Spleen (tissue), 13 donors: Measurements from ENCODE around the gene RALY. TPM values are rescaled to one million over a fixed set of nuclear protein-coding genes. Genes with fewer than 3 reads are reported as not detected.

ENCODE experiments used
- DNase-seq: peaks from one replicate; pipeline ENCODE4 v3.0.0-alpha.2; 2020
- H3K27ac ChIP-seq, 8 donors: fragments of 200-600 bp; sonication (generic) in 7 of 8; 1 replicate in 4 of 8; 2 replicates in 4 of 8; pipeline versions ENCODE4 v1.5.0 to v1.8.0; 2016 to 2021; ENCODE audit warnings: inconsistent platforms in 4 of 8, mild to moderate bottlenecking in 4 of 8, moderate library complexity in 1 of 8
- H3K27me3 ChIP-seq, 7 donors: fragments of 200-600 bp; sonication (generic) in 6 of 7; replicated peaks in 1 of 7; 1 replicate in 4 of 7; 2 replicates in 3 of 7; pipeline versions ENCODE4 v1.5.0 to v1.8.0; 2016 to 2021; ENCODE audit warnings: inconsistent platforms in 3 of 7, mild to moderate bottlenecking in 1 of 7
- H3K36me3 ChIP-seq, 6 donors: fragments of 200-600 bp; sonication (generic) in 5 of 6; 1 replicate in 4 of 6; 2 replicates in 2 of 6; pipeline versions ENCODE4 v1.5.0 to v1.8.0; 2016 to 2021; ENCODE audit warnings: inconsistent platforms in 2 of 6
- H3K4me1 ChIP-seq, 6 donors: fragments of 200-600 bp; sonication (generic) in 5 of 6; 1 replicate in 3 of 6; 2 replicates in 3 of 6; pipeline versions ENCODE4 v1.5.0 to v1.8.0; 2016 to 2021; ENCODE audit warnings: inconsistent platforms in 3 of 6
- H3K4me3 ChIP-seq, 8 donors: fragments of 200-600 bp; sonication (generic) in 7 of 8; 1 replicate in 4 of 8; 2 replicates in 4 of 8; pipeline versions ENCODE4 v1.5.0 to v1.8.0; 2016 to 2021; ENCODE audit warnings: inconsistent platforms in 4 of 8, mild to moderate bottlenecking in 4 of 8, moderate library complexity in 2 of 8
- H3K9me3 ChIP-seq, 8 donors: fragments of 200-600 bp; sonication (generic) in 7 of 8; 1 replicate in 4 of 8; 2 replicates in 4 of 8; pipeline versions ENCODE4 v1.5.0 to v1.8.0; 2016 to 2021; ENCODE audit warnings: inconsistent platforms in 4 of 8
- POLR2A ChIP-seq, 3 donors: fragments of 450-650 bp; IDR thresholded peaks; one replicate each; pipeline ENCODE4 v1.5.1; 2017; ENCODE audit warnings: antibody characterized with exemption in 3 of 3, mild to moderate bottlenecking in 1 of 3
- POLR2AphosphoS5 ChIP-seq, 3 donors: sonication (generic); formaldehyde crosslinking; IDR thresholded peaks; one replicate each; pipeline ENCODE4 v1.5.1; 2017; ENCODE audit warnings: antibody characterized with exemption in 3 of 3
- WGBS, 5 donors: extraction: QIAGEN DNeasy Blood & Tissue Kit in 3 of 5; methylation state at CpG; one replicate each; pipeline versions ENCODE4 v1.1.5 to v1.1.7; 2013 to 2018; 5-methylcytosine and 5-hydroxymethylcytosine counted together
- intact Hi-C: fragments of 100-400 bp; cut with DNase I; formaldehyde crosslinking; loops from one replicate; pipeline ENCODE4 v1.15.0; 2023; ENCODE audit warnings: low total_unique reads
- long read RNA-seq, 2 donors: transcript quantifications; one replicate each; lab custom pipeline, GENCODE V29; 2026
- polyA plus RNA-seq, 3 donors: library from polyadenylated mRNA; stranded (reverse); fragments of 200-250 nt; gene quantifications; one replicate each; pipeline ENCODE4 v1.2.1, GENCODE V29; 2013
- total RNA-seq, 7 donors: library from RNA; depleted of rRNA in 3 of 7; stranded (reverse); fragments of >200 nt in 3 of 7; fragmentation: NEBNext Ultra II Directional in 4 of 7; extraction: Animal tissue kit (Norgen Biotek cat#: 25700) in 4 of 7; gene quantifications; one replicate each; pipeline versions ENCODE4 v1.1.0 to v1.2.1, GENCODE V29; 2016 to 2021
- TF ChIP-seq, protein P1 (sequence below), 11 experiments: fragments of 200-600 bp in 7 of 11; fragments of 450-650 bp in 4 of 11; sonication (generic) in 4 of 11; IDR thresholded peaks in 8 of 11; conservative IDR thresholded peaks in 3 of 11; 1 replicate in 7 of 11; 2 replicates in 4 of 11; pipeline versions ENCODE4 v1.4.0 to v1.8.0; 2016 to 2021; ENCODE audit warnings: antibody characterized with exemption in 11 of 11, inconsistent platforms in 4 of 11, mild to moderate bottlenecking in 1 of 11
- donor health status: healthy with polysubstance abuse.
- donor health status: DM: no; HTN: no; CAD: no; lungs with moderate emphysema.
- donor health status: DM: no; HTN: no; CAD: no.
- donor health status: Bipolar disorder and iron deficiency.
- donor health status: healthy.
- donor health status: DM: no; HTN: no; CAD: no.
- donor health status: DM: yes; HTN: yes; CAD: no.

RALY gene
- 100 to 1,000 TPM in 2 of 7 donors, 10 to 100 TPM in 5; 72.9 to 107 (median 99.5) TPM for total RNA-seq
- polyA plus RNA-seq, result 100 to 1,000 TPM in 2 of 3 donors, 10 to 100 TPM in 1; 91.4 to 133 (median 120) TPM
- long read RNA-seq, donor 1, full-length matches to known transcripts, result 59 of 96 reads
- long read RNA-seq, donor 1, partial matches to known transcripts, result 37 of 96 reads
- long read RNA-seq, donor 1, other reads (novel, unspliced or antisense), result 0 of 96 reads
- long read RNA-seq, donor 2, full-length matches to known transcripts, result 50 of 327 reads
- long read RNA-seq, donor 2, partial matches to known transcripts, result 245 of 327 reads
- long read RNA-seq, donor 2, other reads (novel, unspliced or antisense), result 32 of 327 reads

DNA sequence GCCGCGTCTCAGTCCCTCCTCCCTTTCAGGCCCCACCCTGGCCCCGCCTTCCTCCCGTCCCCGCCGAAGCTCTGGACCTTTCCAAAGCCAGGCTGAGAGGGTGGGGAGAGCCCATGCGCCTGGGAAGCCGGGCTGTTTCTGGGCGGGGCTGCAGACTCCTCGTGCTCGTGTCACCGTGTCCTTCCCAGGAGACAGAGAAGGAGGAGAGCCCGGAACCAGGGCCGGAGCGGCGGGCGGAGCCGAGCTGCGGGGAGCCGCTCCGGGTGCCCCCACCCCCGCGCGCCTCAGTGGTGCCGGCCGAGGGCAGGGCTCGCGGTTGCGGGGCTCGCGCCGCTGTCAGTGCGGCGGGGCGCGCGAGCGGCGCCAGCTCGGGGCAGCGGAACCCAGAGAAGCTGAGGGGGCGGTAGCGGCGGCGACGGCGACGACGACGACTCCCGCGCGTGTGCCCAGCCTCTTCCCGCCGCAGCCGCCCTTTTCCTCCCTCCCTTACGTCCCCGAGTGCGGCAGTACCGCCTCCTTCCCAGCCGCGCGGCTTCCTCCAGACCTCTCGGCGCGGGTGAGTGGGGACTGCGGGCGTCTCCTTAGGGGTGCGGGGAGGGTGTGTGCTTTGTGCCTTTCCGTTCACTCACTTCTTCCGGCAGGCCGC lies at the start of gene RALY:
Gene RALY (plus strand): TSS at position 336 of the 646 bp plus-strand sequence. CDS start 78,164 bp downstream, outside the sequence.
- DNase-seq, result peak; percentile 99
- peak; percentile 65 to 90 (median 89) for TF ChIP-seq POLR2A (IDR thresholded peaks at IDR 0.05)
- peak; percentile 94 to 98 (median 96) for TF ChIP-seq POLR2AphosphoS5 (IDR thresholded peaks at IDR 0.05)
- TF ChIP-seq, protein P1, sequence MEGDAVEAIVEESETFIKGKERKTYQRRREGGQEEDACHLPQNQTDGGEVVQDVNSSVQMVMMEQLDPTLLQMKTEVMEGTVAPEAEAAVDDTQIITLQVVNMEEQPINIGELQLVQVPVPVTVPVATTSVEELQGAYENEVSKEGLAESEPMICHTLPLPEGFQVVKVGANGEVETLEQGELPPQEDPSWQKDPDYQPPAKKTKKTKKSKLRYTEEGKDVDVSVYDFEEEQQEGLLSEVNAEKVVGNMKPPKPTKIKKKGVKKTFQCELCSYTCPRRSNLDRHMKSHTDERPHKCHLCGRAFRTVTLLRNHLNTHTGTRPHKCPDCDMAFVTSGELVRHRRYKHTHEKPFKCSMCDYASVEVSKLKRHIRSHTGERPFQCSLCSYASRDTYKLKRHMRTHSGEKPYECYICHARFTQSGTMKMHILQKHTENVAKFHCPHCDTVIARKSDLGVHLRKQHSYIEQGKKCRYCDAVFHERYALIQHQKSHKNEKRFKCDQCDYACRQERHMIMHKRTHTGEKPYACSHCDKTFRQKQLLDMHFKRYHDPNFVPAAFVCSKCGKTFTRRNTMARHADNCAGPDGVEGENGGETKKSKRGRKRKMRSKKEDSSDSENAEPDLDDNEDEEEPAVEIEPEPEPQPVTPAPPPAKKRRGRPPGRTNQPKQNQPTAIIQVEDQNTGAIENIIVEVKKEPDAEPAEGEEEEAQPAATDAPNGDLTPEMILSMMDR (IDR thresholded peaks at IDR 0.05 in 8 of 11, conservative IDR thresholded peaks at IDR 0.05 in 3 of 11), result no peak
- intact Hi-C loops, result loop anchor here (5.0 kb wide), 1 partner anchor 119 kb away; the partner anchor contains the start of gene EIF2S2
- peaks cover 0 to 4% (median 0%) of the 10 kb centered on the region in 6 donors for H3K36me3 ChIP-seq
- peak within 1 kb of the TSS; percentile 69 to 99 (median 95) for H3K4me3 ChIP-seq
- H3K4me1 ChIP-seq, result peaks cover 18 to 66% (median 58%) of the 10 kb centered on the region in 6 donors
- H3K27ac ChIP-seq, result peak within 1 kb of the TSS; percentile 87 to 100 (median 97)
- H3K9me3 ChIP-seq, result no peaks in the 10 kb centered on the region
- 0 to 2% (median 1%) methylated on average over 29 to 72 of the region's 72 CpGs for WGBS, 5 donors
- H3K27me3 ChIP-seq, result no peaks in the 10 kb centered on the region

DNA sequence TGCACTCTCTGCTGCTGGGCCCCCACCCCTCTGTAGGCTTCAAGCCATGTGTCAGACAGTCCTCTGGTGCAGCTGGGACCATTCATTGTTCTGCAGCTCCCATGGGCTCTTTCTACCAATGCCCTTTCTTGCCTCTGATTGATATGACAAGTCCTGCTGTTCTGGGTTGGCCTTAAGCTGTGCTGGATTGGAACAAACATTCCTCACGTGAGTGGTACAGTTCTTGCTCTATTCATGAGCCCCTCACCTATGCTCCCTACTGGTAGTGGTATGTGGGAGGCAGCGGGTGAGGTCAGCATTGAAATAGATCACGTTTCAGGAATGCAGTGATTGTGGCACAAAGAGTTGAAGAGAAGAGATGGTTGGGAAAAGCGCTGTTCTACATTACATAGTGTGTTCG lies 48.8 kb upstream of the RALY start:
- Histone ChIP-seq H3K27ac (no peak overlapping the region), H3K4me3 (no peak overlapping the region), H3K27me3 (no peaks in the 10 kb centered on the region), H3K9me3 (peaks cover 10 to 30% (median 26%) of the 10 kb centered on the region in 8 donors), H3K4me1 (no peaks in the 10 kb centered on the region), H3K36me3 (no peaks in the 10 kb centered on the region)
- TF ChIP-seq, protein P1 (IDR thresholded peaks at IDR 0.05 in 8 of 11, conservative IDR thresholded peaks at IDR 0.05 in 3 of 11), result no peak
- TF ChIP-seq POLR2AphosphoS5 (IDR thresholded peaks at IDR 0.05), result no peak
- no peak for TF ChIP-seq POLR2A (IDR thresholded peaks at IDR 0.05)
- intact Hi-C loops, result no loop called here
- DNase-seq, result no peak
- WGBS, 5 donors, result 77 to 81% (median 77%) methylated on average over 5 of the region's 5 CpGs

DNA sequence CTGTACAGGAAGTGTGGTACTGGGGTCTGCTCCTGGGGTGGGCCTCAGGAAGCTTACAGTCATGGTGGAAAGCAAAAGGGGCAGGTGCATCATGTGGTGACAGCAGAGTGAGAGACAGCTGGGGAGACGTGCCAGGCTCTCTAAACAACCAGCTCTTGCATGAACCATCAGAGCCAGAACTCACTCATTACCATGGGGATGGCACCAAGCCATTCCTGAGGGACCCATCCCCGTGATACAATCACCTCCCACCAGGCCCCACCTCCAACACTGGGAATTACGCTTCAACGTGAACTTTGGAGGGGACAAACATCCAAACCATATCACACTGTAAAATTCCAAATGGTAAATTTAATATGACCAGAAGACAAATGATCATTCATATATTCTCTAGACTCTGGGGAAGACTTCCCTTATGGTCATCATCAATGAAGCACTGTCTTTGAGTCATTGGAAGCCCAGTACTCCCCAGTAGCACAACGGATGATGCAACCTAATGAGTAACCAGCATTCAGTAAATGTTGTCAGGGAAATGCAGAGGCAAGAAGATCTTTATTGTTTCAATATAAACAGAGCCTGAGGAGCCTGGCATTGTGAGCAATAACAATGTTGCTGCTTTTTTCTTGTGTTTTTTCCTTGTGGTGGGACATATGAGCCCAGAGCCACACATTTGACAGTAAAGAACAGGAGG lies 48.2 kb upstream of the RALY start:
- TF ChIP-seq, protein P1 (IDR thresholded peaks at IDR 0.05 in 8 of 11, conservative IDR thresholded peaks at IDR 0.05 in 3 of 11), result no peak
- no peak for TF ChIP-seq POLR2A (IDR thresholded peaks at IDR 0.05)
- no peak for TF ChIP-seq POLR2AphosphoS5 (IDR thresholded peaks at IDR 0.05)
- Histone ChIP-seq H3K9me3 (peaks cover 10 to 35% (median 26%) of the 10 kb centered on the region in 8 donors), H3K27me3 (no peaks in the 10 kb centered on the region), H3K4me1 (no peaks in the 10 kb centered on the region), H3K4me3 (no peak overlapping the region), H3K27ac (no peak overlapping the region), H3K36me3 (no peaks in the 10 kb centered on the region)
- 79 to 92% (median 86%) methylated on average over 5 of the region's 5 CpGs for WGBS, 5 donors
- intact Hi-C loops, result no loop called here
- no peak for DNase-seq
